Activated B cell treated with CpG ODN at 0.5 μM for 24 hours (primary cell): ENCODE data around the gene APOL6. TPM values are rescaled to one million over a fixed set of nuclear protein-coding genes. Genes with fewer than 3 reads are reported as not detected.

Experiments
- ATAC-seq: fragments of 200-7000 bp; cut with Tn5 transposase; one replicate; pipeline ENCODE4 v1.10.0; 2021; ENCODE audit warnings: low read depth, mild to moderate bottlenecking, moderate library complexity
- CTCF ChIA-PET: fragments of 350-600 bp; sonication (Branson Sonifier 250); formaldehyde crosslinking; loops from one replicate; lab custom pipeline; 2021; ENCODE audit warnings: antibody characterized with exemption; lab: Charles Lee
- POLR2A ChIA-PET: fragments of 350-600 bp; sonication (Branson Sonifier 250); formaldehyde crosslinking; loops from one replicate; lab custom pipeline; 2021; ENCODE audit warnings: antibody characterized with exemption; lab: Charles Lee
- DNase-seq: peaks from one replicate; pipeline ENCODE4 v3.0.0; 2022
- H3K27ac Mint-ChIP-seq: one replicate; pipeline ENCODE4 v1.8.0; 2020; ENCODE audit warnings: mixed read lengths
- H3K27me3 Mint-ChIP-seq: one replicate; pipeline ENCODE4 v1.8.0; 2021; ENCODE audit warnings: mixed read lengths
- H3K36me3 Mint-ChIP-seq: one replicate; pipeline ENCODE4 v1.8.0; 2021; ENCODE audit warnings: low read depth, mixed read lengths
- H3K4me1 Mint-ChIP-seq: one replicate; pipeline ENCODE4 v1.8.0; 2021; ENCODE audit warnings: mixed read lengths
- H3K4me3 Mint-ChIP-seq: one replicate; pipeline ENCODE4 v1.8.0; 2020; ENCODE audit warnings: mild to moderate bottlenecking, mixed read lengths
- H3K9me3 Mint-ChIP-seq: one replicate; pipeline ENCODE4 v1.8.0; 2020; ENCODE audit warnings: mixed read lengths
- intact Hi-C: fragments of 100-400 bp; cut with micrococcal nuclease; formaldehyde crosslinking; loops from one replicate; pipeline ENCODE4 v1.15.1; 2024
- total RNA-seq: library from RNA; stranded (reverse); gene quantifications from 2 replicates; pipeline ENCODE4 v1.2.3, GENCODE V29; 2022
- TF ChIP-seq, protein P1 (sequence below): fragments of 200-600 bp; IDR thresholded peaks from one replicate; pipeline ENCODE4 v1.8.0; 2022; ENCODE audit warnings: antibody characterized with exemption, mild to moderate bottlenecking

Gene APOL6
- total RNA-seq, 1 donor from 2014 or later = 7.7 TPM

DNA sequence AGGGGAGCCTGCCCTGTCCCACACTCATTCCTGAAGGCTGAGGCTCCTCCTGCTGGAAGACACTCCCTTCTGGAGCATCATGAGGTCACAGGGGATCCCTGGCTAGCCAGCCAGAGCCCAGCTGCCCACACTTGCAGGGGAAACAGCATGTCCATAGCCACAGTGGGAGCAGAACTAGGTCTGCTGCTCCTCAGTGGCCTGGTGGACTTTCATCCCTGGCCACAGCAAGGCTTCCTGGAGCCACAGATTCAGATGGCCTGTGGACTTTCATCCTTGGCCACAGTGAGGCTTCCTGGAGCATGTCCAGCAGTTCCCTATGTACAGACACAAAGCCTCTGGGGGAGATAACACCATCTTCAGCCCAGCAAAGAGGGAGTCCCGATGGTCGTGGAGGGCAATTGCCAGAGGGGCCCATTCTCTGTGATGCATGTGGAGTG is 5.9 kb upstream of the APOL6 start:
- Mint-ChIP-seq H3K4me1 (peaks cover 6% of the 10 kb centered on the region), H3K4me3 (no peak overlapping the region), H3K36me3 (no peaks in the 10 kb centered on the region), H3K9me3 (no peaks in the 10 kb centered on the region), H3K27me3 (peaks cover 9% of the 10 kb centered on the region), H3K27ac (no peak overlapping the region)
- CTCF ChIA-PET = no interaction called here
- POLR2A ChIA-PET = no interaction called here
- TF ChIP-seq, protein P1, sequence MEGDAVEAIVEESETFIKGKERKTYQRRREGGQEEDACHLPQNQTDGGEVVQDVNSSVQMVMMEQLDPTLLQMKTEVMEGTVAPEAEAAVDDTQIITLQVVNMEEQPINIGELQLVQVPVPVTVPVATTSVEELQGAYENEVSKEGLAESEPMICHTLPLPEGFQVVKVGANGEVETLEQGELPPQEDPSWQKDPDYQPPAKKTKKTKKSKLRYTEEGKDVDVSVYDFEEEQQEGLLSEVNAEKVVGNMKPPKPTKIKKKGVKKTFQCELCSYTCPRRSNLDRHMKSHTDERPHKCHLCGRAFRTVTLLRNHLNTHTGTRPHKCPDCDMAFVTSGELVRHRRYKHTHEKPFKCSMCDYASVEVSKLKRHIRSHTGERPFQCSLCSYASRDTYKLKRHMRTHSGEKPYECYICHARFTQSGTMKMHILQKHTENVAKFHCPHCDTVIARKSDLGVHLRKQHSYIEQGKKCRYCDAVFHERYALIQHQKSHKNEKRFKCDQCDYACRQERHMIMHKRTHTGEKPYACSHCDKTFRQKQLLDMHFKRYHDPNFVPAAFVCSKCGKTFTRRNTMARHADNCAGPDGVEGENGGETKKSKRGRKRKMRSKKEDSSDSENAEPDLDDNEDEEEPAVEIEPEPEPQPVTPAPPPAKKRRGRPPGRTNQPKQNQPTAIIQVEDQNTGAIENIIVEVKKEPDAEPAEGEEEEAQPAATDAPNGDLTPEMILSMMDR = no peak
- ATAC-seq = no peak
- DNase-seq = no peak
- intact Hi-C loops = no loop called here

DNA sequence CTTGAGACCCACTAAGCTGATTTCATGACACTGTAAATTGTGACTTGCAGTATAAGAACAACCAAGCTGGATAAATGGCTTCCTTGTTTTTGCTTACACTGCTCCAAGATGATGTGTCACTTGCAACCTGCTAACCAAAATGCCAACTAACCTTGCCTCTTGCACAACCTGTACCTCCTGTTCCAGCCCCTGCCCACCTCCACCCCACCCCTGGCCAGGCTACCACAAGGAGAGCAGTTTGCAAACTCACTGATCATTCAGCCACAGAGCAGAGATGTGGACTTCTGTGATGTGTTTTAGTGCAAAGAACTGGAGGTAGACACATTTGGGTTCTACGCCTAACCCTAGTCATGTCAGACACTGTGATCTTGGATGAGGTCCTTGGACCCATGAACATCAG is 4.3 kb upstream of the APOL6 start:
- DNase-seq (no peak), ATAC-seq (no peak)
- H3K9me3 Mint-ChIP-seq = no peaks in the 10 kb centered on the region
- ChIA-PET CTCF (no interaction called here), POLR2A (interaction anchor here (0.7 kb wide), 1 partner anchor 520 kb away, joined by 5 read pairs; no protein-coding TSS in a partner anchor)
- no peak overlapping the region for H3K4me3 Mint-ChIP-seq
- H3K27me3 Mint-ChIP-seq = peaks cover 3% of the 10 kb centered on the region
- H3K36me3 Mint-ChIP-seq = peaks cover 2% of the 10 kb centered on the region
- peaks cover 19% of the 10 kb centered on the region for H3K4me1 Mint-ChIP-seq
- H3K27ac Mint-ChIP-seq = no peak overlapping the region
- TF ChIP-seq, protein P1 = no peak
- intact Hi-C loops = no loop called here

DNA sequence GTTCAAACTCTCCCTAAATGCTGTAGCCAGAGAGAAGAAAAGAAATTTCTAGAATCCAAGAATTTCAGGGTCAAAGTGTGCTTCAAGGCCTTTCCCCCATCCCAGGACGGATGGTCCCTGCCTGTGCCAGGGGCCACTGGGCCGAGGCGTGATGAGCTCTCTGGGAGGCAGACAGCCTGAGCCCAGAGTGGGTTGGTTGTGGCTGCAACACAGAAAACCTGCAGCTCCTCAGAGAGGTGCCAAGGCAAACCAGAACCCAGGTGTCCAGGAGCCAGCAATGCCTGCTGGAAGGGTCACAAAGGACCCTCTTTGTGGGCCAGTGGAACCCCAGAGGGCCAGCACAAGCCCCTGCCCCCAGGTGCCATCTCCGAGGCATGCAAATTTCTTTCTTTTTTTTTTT is 2.6 kb upstream of the APOL6 start:
- H3K36me3 Mint-ChIP-seq = peaks cover 2% of the 10 kb centered on the region
- CTCF ChIA-PET = no interaction called here
- ATAC-seq = no peak
- no peaks in the 10 kb centered on the region for H3K9me3 Mint-ChIP-seq
- TF ChIP-seq, protein P1 = no peak
- H3K4me1 Mint-ChIP-seq = peaks cover 30% of the 10 kb centered on the region
- POLR2A ChIA-PET = no interaction called here
- no peak for DNase-seq
- intact Hi-C loops = no loop called here
- H3K27ac Mint-ChIP-seq = no peak overlapping the region
- no peak overlapping the region for H3K4me3 Mint-ChIP-seq
- peaks cover 3% of the 10 kb centered on the region for H3K27me3 Mint-ChIP-seq

DNA sequence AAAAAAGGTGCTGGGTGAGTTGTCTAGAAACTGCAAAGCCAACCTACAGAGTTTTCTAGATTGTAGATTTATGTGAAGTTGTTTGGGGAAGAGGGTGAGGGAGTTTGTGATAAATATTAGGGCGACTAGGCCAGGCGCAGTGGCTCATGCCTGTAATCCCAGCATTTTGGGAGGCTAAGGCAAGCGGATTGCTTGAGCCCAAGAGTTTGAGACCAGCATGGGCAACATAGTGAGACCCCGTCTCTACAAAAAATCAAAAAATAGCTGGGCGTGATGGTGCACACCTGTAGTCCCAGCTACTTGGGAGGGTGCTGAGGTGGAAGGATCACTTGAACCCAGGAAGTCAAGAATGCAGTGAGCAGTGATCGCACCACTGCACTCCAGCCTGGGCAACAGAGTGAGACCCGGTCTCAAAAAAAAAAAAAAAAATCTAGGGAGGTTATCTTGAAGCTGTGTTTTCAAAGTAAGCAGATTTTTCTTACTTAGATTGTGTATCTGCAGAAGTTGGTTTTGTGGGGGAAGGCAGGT is 844 bp downstream of the APOL6 start:
- no peak for DNase-seq
- Mint-ChIP-seq H3K27me3 (peaks cover under 1% of the 10 kb centered on the region), H3K4me1 (peaks cover 32% of the 10 kb centered on the region), H3K36me3 (peaks cover 9% of the 10 kb centered on the region), H3K27ac (peak overlapping the region; percentile 94), H3K4me3 (peak overlapping the region; percentile 96), H3K9me3 (peaks cover 2% of the 10 kb centered on the region)
- ChIA-PET CTCF (interaction anchor here (1.6 kb wide), 1 partner anchor 298 kb away, joined by 6 read pairs; no protein-coding TSS in a partner anchor), POLR2A (interaction anchor here (0.7 to 2.2 kb wide), 8 partner anchors 10 to 298 kb away, joined by 3 to 15 read pairs (median 4); no protein-coding TSS in a partner anchor)
- TF ChIP-seq, protein P1 = no peak
- intact Hi-C loops = loop anchor here (2.0 kb wide), 1 partner anchor 102 kb away; no protein-coding TSS in a partner anchor
- ATAC-seq = no peak

DNA sequence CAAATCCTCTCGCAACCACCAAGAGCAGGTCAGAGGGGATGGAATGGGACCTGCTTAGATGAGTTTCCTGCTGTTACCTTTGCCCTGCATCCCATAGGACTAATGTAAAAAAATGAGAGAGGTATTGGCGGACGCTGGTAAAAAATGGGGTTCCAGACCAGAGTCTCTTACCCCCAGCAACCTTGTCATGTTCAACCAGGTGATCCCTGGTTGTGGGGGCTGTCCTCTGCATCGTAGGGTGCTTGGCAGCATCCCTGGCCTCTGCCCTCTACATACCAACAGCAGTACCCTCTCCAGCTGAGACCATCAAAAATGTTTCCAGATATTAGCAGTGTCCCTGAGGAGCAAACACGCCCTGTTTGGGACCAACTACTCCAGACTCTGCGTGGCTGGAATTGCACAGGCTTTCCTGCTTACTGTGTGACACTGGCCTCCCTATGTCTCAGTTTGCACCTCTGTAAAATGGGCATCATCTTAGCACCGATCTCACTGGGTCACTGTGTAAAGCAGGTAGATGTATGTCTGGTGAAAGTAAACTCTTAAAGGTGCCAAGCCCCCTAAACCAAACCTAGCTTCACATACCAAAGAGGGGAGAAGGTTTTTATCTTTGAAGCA is 1.5 kb downstream of the APOL6 start:
- ChIA-PET CTCF (interaction anchor here (1.6 kb wide), 1 partner anchor 299 kb away, joined by 6 read pairs; no protein-coding TSS in a partner anchor), POLR2A (interaction anchor here (0.7 to 2.2 kb wide), 2 partner anchors 11 to 102 kb away, joined by 3 to 15 read pairs; no protein-coding TSS in a partner anchor)
- Mint-ChIP-seq H3K4me1 (peaks cover 32% of the 10 kb centered on the region), H3K27me3 (no peaks in the 10 kb centered on the region), H3K36me3 (peaks cover 11% of the 10 kb centered on the region), H3K27ac (peak overlapping the region; percentile 94), H3K4me3 (peak overlapping the region; percentile 96), H3K9me3 (peaks cover 2% of the 10 kb centered on the region)
- DNase-seq = no peak
- no peak for ATAC-seq
- intact Hi-C loops = loop anchor here (2.0 kb wide), 1 partner anchor 101 kb away; no protein-coding TSS in a partner anchor
- TF ChIP-seq, protein P1 = no peak
